Fibroblast of peridontal ligament (primary cell): ENCODE measurements around the gene DHRS7B.
A peak's percentile ranks its signal among the peaks of the same experiment; 100 is the strongest.
"Not testable (repeated sequence)": the region's sequence is repeated elsewhere in the genome, so short reads cannot be mapped to it uniquely, and the experiment has no call there.

Source experiments
- DNase-seq: peaks from one replicate; pipeline ENCODE4 v3.0.0-alpha.2; 2010; ENCODE audit errors: extremely low read depth

Gene DHRS7B

GRCh38 chr17:21209511-21210175, 82.9 kb downstream of the DHRS7B start:
- DNase-seq = no peak

- DNase-seq = no peak
Measured at GRCh38 chr17:21210411-21211076, 83.8 kb downstream of the DHRS7B start.

- no peak for DNase-seq
Measured at GRCh38 chr17:21211825-21212479, 85.2 kb downstream of the DHRS7B start.

- DNase-seq = peak; percentile 31
Measured at GRCh38 chr17:21212826-21213637, 86.3 kb downstream of the DHRS7B start.

GRCh38 chr17:21213638-21214014, 86.9 kb downstream of the DHRS7B start:
- no peak for DNase-seq

GRCh38 chr17:21214015-21214776, 87.4 kb downstream of the DHRS7B start, which contains the start of gene TMEM11:
TSS of gene TMEM11 (minus strand) at chr17:21214161. CDS start at chr17:21214152, 9 bp downstream.
- peak; percentile 91 for DNase-seq

GRCh38 chr17:21214777-21215541, 88.2 kb downstream of the DHRS7B start:
- peak; percentile 25 for DNase-seq

- no peak for DNase-seq
Measured at GRCh38 chr17:21215935-21216334, 89.2 kb downstream of the DHRS7B start.

- no peak for DNase-seq
Measured at GRCh38 chr17:21217346-21217745, 90.6 kb downstream of the DHRS7B start.

GRCh38 chr17:21218101-21218500, 91.3 kb downstream of the DHRS7B start:
- DNase-seq = no peak

- no peak for DNase-seq
Measured at GRCh38 chr17:21218831-21219380, 92.1 kb downstream of the DHRS7B start.

GRCh38 chr17:21223086-21223485, 96.3 kb downstream of the DHRS7B start:
- DNase-seq = no peak

- not testable (repeated sequence) for DNase-seq
Measured at GRCh38 chr17:21227277-21227676, 100.5 kb downstream of the DHRS7B start.

GRCh38 chr17:21228111-21228510, 101.3 kb downstream of the DHRS7B start:
- DNase-seq = no peak

GRCh38 chr17:21228845-21229244, 102.1 kb downstream of the DHRS7B start:
- DNase-seq = no peak

- no peak for DNase-seq
Measured at GRCh38 chr17:21231533-21231932, 104.8 kb downstream of the DHRS7B start.

GRCh38 chr17:21232033-21232749, 105.4 kb downstream of the DHRS7B start:
- no peak for DNase-seq

GRCh38 chr17:21233581-21234347, 107.0 kb downstream of the DHRS7B start:
- peak; percentile 23 for DNase-seq

GRCh38 chr17:21235921-21236320, 109.2 kb downstream of the DHRS7B start:
- no peak for DNase-seq
